Sigmoid colon (tissue), 7 donors: Measurements from ENCODE around the gene INAFM1. TPM values are rescaled to one million over a fixed set of nuclear protein-coding genes. Genes with fewer than 3 reads are reported as not detected.
A peak's percentile ranks its signal among the peaks of the same experiment; 100 is the strongest.

Experiments used
- DNase-seq: peaks from one replicate; pipeline ENCODE4 v3.0.0-alpha.2; 2019
- H3K27ac ChIP-seq, 4 donors: fragments of 200-600 bp; sonication (generic); one replicate each; pipeline ENCODE4 v1.5.1; 2016 to 2019; ENCODE audit warnings: mild to moderate bottlenecking in 1 of 4
- H3K27me3 ChIP-seq, 3 donors: fragments of 200-600 bp; sonication (generic); one replicate each; pipeline ENCODE4 v1.5.1; 2019; ENCODE audit warnings: mild to moderate bottlenecking in 1 of 3
- H3K36me3 ChIP-seq, 4 donors: fragments of 200-600 bp; sonication (generic); one replicate each; pipeline ENCODE4 v1.5.1; 2016 to 2019
- H3K4me1 ChIP-seq, 4 donors: fragments of 200-600 bp; sonication (generic); one replicate each; pipeline ENCODE4 v1.5.1; 2017 to 2019
- H3K4me3 ChIP-seq, 4 donors: fragments of 200-600 bp; sonication (generic); one replicate each; pipeline ENCODE4 v1.5.1; 2017 to 2019; ENCODE audit warnings: mild to moderate bottlenecking in 2 of 4, moderate library complexity in 1 of 4
- H3K9me3 ChIP-seq, 4 donors: fragments of 200-600 bp in 3 of 4; sonication (generic) in 3 of 4; one replicate each; pipeline versions ENCODE4 v1.5.1 to v1.6.1; 2013 to 2019
- CTCF ChIP-seq, 4 experiments: fragments of 450-650 bp in 3 of 4; fragments of 200-600 bp in 1 of 4; IDR thresholded peaks; one replicate each; pipeline ENCODE4 v1.5.1; 2016 to 2019; ENCODE audit warnings: antibody characterized with exemption in 4 of 4, mild to moderate bottlenecking in 3 of 4, moderate library complexity in 2 of 4
- EP300 ChIP-seq, 4 donors: sonication (generic); formaldehyde crosslinking; IDR thresholded peaks; one replicate each; pipeline ENCODE4 v1.6.1; 2017; ENCODE audit warnings: antibody characterized with exemption in 4 of 4
- POLR2A ChIP-seq, 2 donors: fragments of 450-650 bp; IDR thresholded peaks; one replicate each; pipeline ENCODE4 v1.6.1; 2016; ENCODE audit warnings: antibody characterized with exemption in 2 of 2, mild to moderate bottlenecking in 2 of 2, moderate library complexity in 2 of 2
- POLR2AphosphoS5 ChIP-seq, 4 donors: sonication (generic); formaldehyde crosslinking; IDR thresholded peaks; one replicate each; pipeline ENCODE4 v1.6.1; 2017; ENCODE audit warnings: antibody characterized with exemption in 4 of 4
- WGBS, 2 donors: extraction: QIAGEN DNeasy Blood & Tissue Kit; methylation state at CpG; one replicate each; pipeline ENCODE4 v1.1.7; 2013; 5-methylcytosine and 5-hydroxymethylcytosine counted together
- intact Hi-C: fragments of 100-400 bp; cut with DNase I; formaldehyde crosslinking; loops from one replicate; pipeline ENCODE4 v1.15.1; 2023
- polyA plus RNA-seq, 3 donors: library from polyadenylated mRNA; stranded (reverse); fragments of 200-250 nt; gene quantifications; one replicate each; pipeline ENCODE4 v1.2.3, GENCODE V29; 2013
- total RNA-seq, 4 donors: library from RNA; depleted of rRNA; stranded (reverse); fragments of >200 nt; gene quantifications; one replicate each; pipeline ENCODE4 v1.1.0, GENCODE V29; 2016
- donor health status: healthy with polysubstance abuse.
- donor health status: Bipolar disorder and iron deficiency.
- donor health status: healthy.

The INAFM1 gene
- total and polyA plus RNA-seq, 7 donors: 3.0 to 16.3 (median 10.7) TPM

GRCh38 chr19:47309608-47310007, 34.9 kb downstream of the INAFM1 start, which contains the start of gene C5AR1:
C5AR1 (plus strand) TSS chr19:47309861; CDS start chr19:47309896, 35 bp downstream.
- Histone ChIP-seq H3K9me3 (no peaks in the 10 kb centered on the region), H3K4me3 (peak within 1 kb of the TSS in 2 of 4 donors; percentile 26 to 32), H3K27me3 (peaks cover 0 to 14% (median 7%) of the 10 kb centered on the region in 3 donors), H3K4me1 (peaks cover 0 to 6% (median 0%) of the 10 kb centered on the region in 4 donors), H3K36me3 (no peaks in the 10 kb centered on the region), H3K27ac (peak within 1 kb of the TSS in 2 of 4 donors; percentile 39 to 43)
- intact Hi-C loops: no loop called here
- peak; percentile 77 for DNase-seq
- WGBS, 2 donors: 42 to 44% methylated on average over 12 of the region's 12 CpGs
- TF ChIP-seq EP300 (IDR thresholded peaks at IDR 0.05): no peak
- no peak for TF ChIP-seq POLR2A (IDR thresholded peaks at IDR 0.05)
- TF ChIP-seq CTCF (IDR thresholded peaks at IDR 0.05): no peak
- peak in 3 of 4 donors; percentile 55 to 59 (median 57) for TF ChIP-seq POLR2AphosphoS5 (IDR thresholded peaks at IDR 0.05)

GRCh38 chr19:47310323-47310722, 35.6 kb downstream of the INAFM1 start:
- Histone ChIP-seq H3K4me3 (peak overlapping the region in 2 of 4 donors; percentile 26 to 32), H3K27ac (peak overlapping the region in 2 of 4 donors; percentile 39 to 43), H3K36me3 (no peaks in the 10 kb centered on the region), H3K4me1 (peaks cover 0 to 3% (median 0%) of the 10 kb centered on the region in 4 donors), H3K27me3 (peaks cover 0 to 14% (median 7%) of the 10 kb centered on the region in 3 donors), H3K9me3 (no peaks in the 10 kb centered on the region)
- TF ChIP-seq POLR2AphosphoS5 (IDR thresholded peaks at IDR 0.05) (no peak), CTCF (IDR thresholded peaks at IDR 0.05) (no peak), POLR2A (IDR thresholded peaks at IDR 0.05) (no peak), EP300 (IDR thresholded peaks at IDR 0.05) (no peak)
- DNase-seq: no peak
- 94 to 96% methylated on average over 2 of the region's 2 CpGs for WGBS, 2 donors
- intact Hi-C loops: no loop called here

- intact Hi-C loops: no loop called here
- H3K27ac ChIP-seq: peak overlapping the region in 2 of 4 donors; percentile 43 to 45
- no peak for DNase-seq
Observed at GRCh38 chr19:47310819-47311218, 36.1 kb downstream of the INAFM1 start.

GRCh38 chr19:47312366-47313006, 37.8 kb downstream of the INAFM1 start:
- H3K36me3 ChIP-seq: no peaks in the 10 kb centered on the region
- H3K4me1 ChIP-seq: no peaks in the 10 kb centered on the region
- no peak for TF ChIP-seq CTCF (IDR thresholded peaks at IDR 0.05)
- TF ChIP-seq POLR2A (IDR thresholded peaks at IDR 0.05): no peak
- TF ChIP-seq POLR2AphosphoS5 (IDR thresholded peaks at IDR 0.05): no peak
- H3K4me3 ChIP-seq: no peak overlapping the region
- peak overlapping the region in 1 of 4 donors; percentile 61 for H3K27ac ChIP-seq
- H3K27me3 ChIP-seq: peaks cover 0 to 14% (median 7%) of the 10 kb centered on the region in 3 donors
- intact Hi-C loops: no loop called here
- DNase-seq: no peak
- no peaks in the 10 kb centered on the region for H3K9me3 ChIP-seq
- WGBS, 2 donors: 84 to 91% methylated on average over 5 of the region's 5 CpGs

More at GRCh38 chr19:47310819-47311218, 36.1 kb downstream of the INAFM1 start:
- Histone ChIP-seq H3K36me3 (no peaks in the 10 kb centered on the region), H3K27me3 (peaks cover 0 to 14% (median 7%) of the 10 kb centered on the region in 3 donors), H3K4me1 (no peaks in the 10 kb centered on the region), H3K9me3 (no peaks in the 10 kb centered on the region), H3K4me3 (peak overlapping the region in 2 of 4 donors; percentile 26 to 32)
- 11 to 33% methylated on average over 5 of the region's 5 CpGs for WGBS, 2 donors
- TF ChIP-seq POLR2AphosphoS5 (IDR thresholded peaks at IDR 0.05) (peak in 3 of 4 donors; percentile 23 to 66 (median 37)), EP300 (IDR thresholded peaks at IDR 0.05) (no peak)

- no peaks in the 10 kb centered on the region for H3K9me3 ChIP-seq
- peak overlapping the region in 2 of 4 donors; percentile 34 to 61 for H3K27ac ChIP-seq
- TF ChIP-seq POLR2A (IDR thresholded peaks at IDR 0.05) (no peak), POLR2AphosphoS5 (IDR thresholded peaks at IDR 0.05) (no peak), EP300 (IDR thresholded peaks at IDR 0.05) (no peak), CTCF (IDR thresholded peaks at IDR 0.05) (no peak)
- no peaks in the 10 kb centered on the region for H3K36me3 ChIP-seq
- H3K4me1 ChIP-seq: no peaks in the 10 kb centered on the region
- no peak overlapping the region for H3K4me3 ChIP-seq
- intact Hi-C loops: no loop called here
- peaks cover 0 to 14% (median 7%) of the 10 kb centered on the region in 3 donors for H3K27me3 ChIP-seq
- no peak for DNase-seq
- WGBS, 2 donors: 75 to 87% methylated on average over 10 of the region's 10 CpGs
Observed at GRCh38 chr19:47313754-47314295, 39.1 kb downstream of the INAFM1 start.
